MM.1S (cell line): ENCODE results near the gene PNMT.

Experiments
- DNase-seq: peaks from one replicate; pipeline ENCODE4 v3.0.0-alpha.2; 2015
- H2AFZ ChIP-seq: fragments of 300-600 bp; sonication (generic); 2 replicates; pipeline ENCODE4 v1.6.0; 2016; ENCODE audit warnings: antibody characterized with exemption, low read length
- H3F3A ChIP-seq: fragments of 300-600 bp; sonication (generic); 2 replicates; pipeline ENCODE4 v1.6.1; 2016; ENCODE audit warnings: mild to moderate bottlenecking, antibody characterized with exemption, low read length, moderate library complexity, mixed read lengths; ENCODE audit not compliant: insufficient read depth
- H3K27ac ChIP-seq: fragments of 300-600 bp; sonication (generic); 2 replicates; pipeline ENCODE4 v1.5.1; 2016; ENCODE audit warnings: mild to moderate bottlenecking, low read length
- H3K27me3 ChIP-seq: fragments of 300-600 bp; sonication (generic); replicated peaks from 2 replicates; pipeline ENCODE4 v1.6.0; 2016; ENCODE audit warnings: low read length; ENCODE audit not compliant: insufficient read depth
- H3K36me3 ChIP-seq: fragments of 300-600 bp; sonication (generic); replicated peaks from 2 replicates; pipeline ENCODE4 v1.6.1; 2016; ENCODE audit warnings: mild to moderate bottlenecking, low read length, mixed read lengths; ENCODE audit not compliant: insufficient read depth
- H3K4me1 ChIP-seq: fragments of 300-600 bp; sonication (generic); 2 replicates; pipeline ENCODE4 v1.6.1; 2016; ENCODE audit warnings: low read length, mixed read lengths
- H3K4me2 ChIP-seq: fragments of 300-600 bp; sonication (generic); 2 replicates; pipeline ENCODE4 v1.6.0; 2016; ENCODE audit warnings: low read depth, low read length
- H3K4me3 ChIP-seq: fragments of 300-600 bp; sonication (generic); 2 replicates; pipeline ENCODE4 v1.5.1; 2016; ENCODE audit warnings: low read length, mixed read lengths
- H3K79me2 ChIP-seq: fragments of 300-600 bp; sonication (generic); 2 replicates; pipeline ENCODE4 v1.6.1; 2016; ENCODE audit warnings: mixed run types, low read length, mixed read lengths
- H3K9ac ChIP-seq: fragments of 300-600 bp; sonication (generic); 2 replicates; pipeline ENCODE4 v1.6.1; 2016; ENCODE audit warnings: low read length, mixed read lengths
- H3K9me2 ChIP-seq: fragments of 300-600 bp; sonication (generic); replicated peaks from 2 replicates; pipeline ENCODE4 v1.6.1; 2016; ENCODE audit warnings: mild to moderate bottlenecking, low read length, mixed read lengths; ENCODE audit not compliant: insufficient read depth
- H3K9me3 ChIP-seq: fragments of 300-600 bp; sonication (generic); replicated peaks from 2 replicates; pipeline ENCODE4 v1.6.1; 2016; ENCODE audit warnings: mild to moderate bottlenecking, low read length, mixed read lengths; ENCODE audit not compliant: insufficient read depth
- H4K20me1 ChIP-seq: fragments of 300-600 bp; sonication (generic); 2 replicates; pipeline ENCODE4 v1.6.1; 2016; ENCODE audit warnings: mild to moderate bottlenecking, low read length, moderate library complexity, mixed read lengths; ENCODE audit not compliant: insufficient read depth
- CTCF ChIP-seq: fragments of 300-600 bp; sonication (generic); IDR thresholded peaks from 2 replicates; pipeline ENCODE4 v1.5.1; 2016; ENCODE audit warnings: antibody characterized with exemption, low read length, mixed read lengths
- EZH2 ChIP-seq: fragments of 300-600 bp; sonication (generic); optimal IDR thresholded peaks from 2 replicates; pipeline ENCODE3; 2017; ENCODE audit warnings: low read depth, mild to moderate bottlenecking, antibody characterized with exemption, low read length, mixed read lengths
- EZH2phosphoT487 ChIP-seq: fragments of 300-600 bp; sonication (generic); IDR thresholded peaks from 2 replicates; pipeline ENCODE4 v1.6.1; 2018; ENCODE audit warnings: antibody characterized with exemption, low read length

The PNMT gene

GRCh38 chr17:39661744-39662541, 6.3 kb upstream of the PNMT start:
- H3K9ac ChIP-seq: no peak overlapping the region
- H4K20me1 ChIP-seq: no peaks in the 10 kb centered on the region
- H2AFZ ChIP-seq: no peak overlapping the region
- H3K4me1 ChIP-seq: no peaks in the 10 kb centered on the region
- TF ChIP-seq EZH2 (no peak), CTCF (no peak), EZH2phosphoT487 (no peak)
- H3K27ac ChIP-seq: no peak overlapping the region
- no peak overlapping the region for H3K4me2 ChIP-seq
- no peak overlapping the region for H3K4me3 ChIP-seq
- H3K9me2 ChIP-seq: no peaks in the 10 kb centered on the region
- H3K36me3 ChIP-seq: no peaks in the 10 kb centered on the region
- DNase-seq: no peak
- no peaks in the 10 kb centered on the region for H3F3A ChIP-seq
- no peaks in the 10 kb centered on the region for H3K79me2 ChIP-seq
- peaks cover 6% of the 10 kb centered on the region for H3K27me3 ChIP-seq
- H3K9me3 ChIP-seq: no peaks in the 10 kb centered on the region

DNA sequence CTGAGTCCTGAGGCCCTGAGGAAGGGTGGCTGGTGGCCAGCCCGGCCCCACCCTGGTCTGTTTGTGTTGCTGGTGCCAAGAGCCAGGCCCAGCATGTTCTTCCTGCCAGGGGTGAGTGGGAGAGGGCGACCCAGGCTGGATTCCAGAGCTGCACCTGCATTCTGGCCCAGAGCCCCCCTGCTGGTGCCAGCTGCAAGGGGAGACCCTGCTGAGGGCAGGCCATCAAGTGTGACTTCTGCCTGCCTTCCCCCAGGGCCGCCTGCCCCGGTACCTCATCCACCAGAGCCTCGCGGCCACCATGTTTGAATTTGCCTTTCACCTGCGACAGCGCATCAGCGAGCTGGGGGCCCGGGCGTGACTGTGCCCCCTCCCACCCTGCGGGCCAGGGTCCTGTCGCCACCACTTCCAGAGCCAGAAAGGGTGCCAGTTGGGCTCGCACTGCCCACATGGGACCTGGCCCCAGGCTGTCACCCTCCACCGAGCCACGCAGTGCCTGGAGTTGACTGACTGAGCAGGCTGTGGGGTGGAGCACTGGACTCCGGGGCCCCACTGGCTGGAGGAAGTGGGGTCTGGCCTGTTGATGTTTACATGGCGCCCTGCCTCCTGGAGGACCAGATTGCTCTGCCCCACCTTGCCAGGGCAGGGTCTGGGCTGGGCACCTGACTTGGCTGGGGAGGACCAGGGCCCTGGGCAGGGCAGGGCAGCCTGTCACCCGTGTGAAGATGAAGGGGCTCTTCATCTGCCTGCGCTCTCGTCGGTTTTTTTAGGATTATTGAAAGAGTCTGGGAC, 5.5 kb upstream of the PNMT start:
- Histone ChIP-seq H2AFZ (no peak overlapping the region), H3K9me3 (no peaks in the 10 kb centered on the region)

GRCh38 chr17:39663340-39663687, 4.9 kb upstream of the PNMT start:
- TF ChIP-seq CTCF: no peak
- no peak for TF ChIP-seq EZH2
- TF ChIP-seq EZH2phosphoT487: no peak
- no peak overlapping the region for H2AFZ ChIP-seq
- no peak overlapping the region for H3K4me2 ChIP-seq
- no peaks in the 10 kb centered on the region for H3K36me3 ChIP-seq
- H3K4me3 ChIP-seq: no peak overlapping the region
- no peaks in the 10 kb centered on the region for H3K4me1 ChIP-seq
- H3K27ac ChIP-seq: no peak overlapping the region
- no peaks in the 10 kb centered on the region for H3K9me3 ChIP-seq
- no peaks in the 10 kb centered on the region for H4K20me1 ChIP-seq
- H3K9me2 ChIP-seq: no peaks in the 10 kb centered on the region
- no peaks in the 10 kb centered on the region for H3F3A ChIP-seq
- DNase-seq: no peak
- H3K27me3 ChIP-seq: peaks cover 18% of the 10 kb centered on the region
- no peaks in the 10 kb centered on the region for H3K79me2 ChIP-seq
- H3K9ac ChIP-seq: no peak overlapping the region

More for the DNA sequence above, 5.5 kb upstream of the PNMT start:
- Histone ChIP-seq H3K9me2 (no peaks in the 10 kb centered on the region), H3K4me3 (no peak overlapping the region), H3K79me2 (no peaks in the 10 kb centered on the region), H3K27me3 (peaks cover 12% of the 10 kb centered on the region), H3K4me2 (no peak overlapping the region), H3K27ac (no peak overlapping the region), H3F3A (no peaks in the 10 kb centered on the region), H3K4me1 (no peaks in the 10 kb centered on the region), H3K9ac (no peak overlapping the region), H3K36me3 (no peaks in the 10 kb centered on the region), H4K20me1 (no peaks in the 10 kb centered on the region)
- TF ChIP-seq CTCF: no peak
- TF ChIP-seq EZH2: no peak
- TF ChIP-seq EZH2phosphoT487: no peak
- DNase-seq: no peak
